Neural progenitor cell (in vitro differentiated cells): ENCODE measurements around the gene MATR3. TPM values are rescaled to one million over a fixed set of nuclear protein-coding genes. Genes with fewer than 3 reads are reported as not detected.

Experiments used
- DNase-seq: peaks from one replicate; pipeline ENCODE4 v3.0.0-alpha.2; 2016; ENCODE audit warnings: low spot score
- H2AFZ ChIP-seq: fragments of 200-600 bp; sonication (generic); replicated peaks from 2 replicates; pipeline ENCODE4 v1.6.1; 2016; ENCODE audit warnings: antibody characterized with exemption
- H3F3A ChIP-seq: fragments of 200-600 bp; sonication (generic); 2 replicates; pipeline ENCODE4 v1.6.1; 2016; ENCODE audit warnings: antibody characterized with exemption, low read depth
- H3K27ac ChIP-seq: fragments of 200-600 bp; sonication (generic); 2 replicates; pipeline ENCODE4 v1.5.1; 2016; ENCODE audit warnings: mild to moderate bottlenecking
- H3K27me3 ChIP-seq: fragments of 200-600 bp; sonication (generic); 2 replicates; pipeline ENCODE4 v1.6.1; 2016; ENCODE audit warnings: mild to moderate bottlenecking, moderate library complexity
- H3K36me3 ChIP-seq: fragments of 200-600 bp; sonication (generic); 2 replicates; pipeline ENCODE4 v1.5.1; 2016
- H3K4me1 ChIP-seq: fragments of 200-600 bp; sonication (generic); 2 replicates; pipeline ENCODE4 v1.6.1; 2016; ENCODE audit warnings: mixed run types
- H3K4me2 ChIP-seq: fragments of 200-600 bp; sonication (generic); 2 replicates; pipeline ENCODE4 v1.6.1; 2016
- H3K4me3 ChIP-seq: fragments of 200-600 bp; sonication (generic); 2 replicates; pipeline ENCODE4 v1.5.1; 2016
- H3K79me2 ChIP-seq: fragments of 200-600 bp; sonication (generic); 2 replicates; pipeline ENCODE4 v1.6.1; 2016; ENCODE audit warnings: low read depth
- H3K9ac ChIP-seq: fragments of 200-600 bp; sonication (generic); 2 replicates; pipeline ENCODE4 v1.6.1; 2016
- H3K9me3 ChIP-seq: fragments of 200-600 bp; sonication (generic); 2 replicates; pipeline ENCODE4 v1.5.1; 2016; ENCODE audit warnings: low read depth
- H4K20me1 ChIP-seq: fragments of 200-600 bp; sonication (generic); 2 replicates; pipeline ENCODE4 v1.6.1; 2016; ENCODE audit warnings: low read depth
- H3K27ac Mint-ChIP-seq: 3 replicates; pipeline ENCODE4 v1.8.0; 2021; ENCODE audit warnings: mixed read lengths
- H3K27me3 Mint-ChIP-seq: 2 replicates; pipeline ENCODE4 v1.8.0; 2022; ENCODE audit warnings: low read depth, mild to moderate bottlenecking, inconsistent platforms, moderate library complexity, mixed read lengths; ENCODE audit not compliant: insufficient read depth
- H3K36me3 Mint-ChIP-seq: 3 replicates; pipeline ENCODE4 v1.8.0; 2021; ENCODE audit warnings: mixed read lengths
- H3K4me1 Mint-ChIP-seq: 3 replicates; pipeline ENCODE4 v1.8.0; 2021; ENCODE audit warnings: mixed read lengths
- H3K4me3 Mint-ChIP-seq: 3 replicates; pipeline ENCODE4 v1.8.0; 2021; ENCODE audit warnings: mild to moderate bottlenecking, moderate library complexity, mixed read lengths
- H3K9me3 Mint-ChIP-seq: 3 replicates; pipeline ENCODE4 v1.8.0; 2020; ENCODE audit warnings: mixed read lengths
- EZH2 ChIP-seq: fragments of 200-600 bp; sonication (generic); IDR thresholded peaks from 2 replicates; pipeline ENCODE4 v1.6.1; 2017; ENCODE audit warnings: antibody characterized with exemption, mild to moderate bottlenecking, moderate library complexity
- EZH2phosphoT487 ChIP-seq: fragments of 200-600 bp; sonication (generic); IDR thresholded peaks from 2 replicates; pipeline ENCODE4 v1.6.1; 2017; ENCODE audit warnings: antibody characterized with exemption
- total RNA-seq: library from RNA; depleted of rRNA; stranded (reverse); fragments of >200 nt; gene quantifications from 2 replicates; pipeline ENCODE4 v1.2.3, GENCODE V29; 2015; ENCODE audit warnings: low replicate concordance
- TF ChIP-seq, protein P1 (sequence below): fragments of 200-600 bp; sonication (generic); IDR thresholded peaks from 2 replicates; pipeline ENCODE4 v1.5.1; 2017; ENCODE audit warnings: antibody characterized with exemption, mild to moderate bottlenecking

MATR3 gene
- total RNA-seq, 1 donor from 2014 or later, result 1,185 TPM

- H3K27ac Mint-ChIP-seq, result no peak overlapping the region
- peaks cover 15% of the 10 kb centered on the region for H3K36me3 Mint-ChIP-seq
- H3K79me2 ChIP-seq, result no peaks in the 10 kb centered on the region
- no peak overlapping the region for H3K4me3 ChIP-seq
- no peak overlapping the region for H2AFZ ChIP-seq
- peaks cover 7% of the 10 kb centered on the region for H3K27me3 Mint-ChIP-seq
- H3K27ac ChIP-seq, result no peak overlapping the region
- DNase-seq, result no peak
- peaks cover 16% of the 10 kb centered on the region for H3F3A ChIP-seq
- TF ChIP-seq EZH2phosphoT487 (no peak), EZH2 (no peak)
- TF ChIP-seq, protein P1, sequence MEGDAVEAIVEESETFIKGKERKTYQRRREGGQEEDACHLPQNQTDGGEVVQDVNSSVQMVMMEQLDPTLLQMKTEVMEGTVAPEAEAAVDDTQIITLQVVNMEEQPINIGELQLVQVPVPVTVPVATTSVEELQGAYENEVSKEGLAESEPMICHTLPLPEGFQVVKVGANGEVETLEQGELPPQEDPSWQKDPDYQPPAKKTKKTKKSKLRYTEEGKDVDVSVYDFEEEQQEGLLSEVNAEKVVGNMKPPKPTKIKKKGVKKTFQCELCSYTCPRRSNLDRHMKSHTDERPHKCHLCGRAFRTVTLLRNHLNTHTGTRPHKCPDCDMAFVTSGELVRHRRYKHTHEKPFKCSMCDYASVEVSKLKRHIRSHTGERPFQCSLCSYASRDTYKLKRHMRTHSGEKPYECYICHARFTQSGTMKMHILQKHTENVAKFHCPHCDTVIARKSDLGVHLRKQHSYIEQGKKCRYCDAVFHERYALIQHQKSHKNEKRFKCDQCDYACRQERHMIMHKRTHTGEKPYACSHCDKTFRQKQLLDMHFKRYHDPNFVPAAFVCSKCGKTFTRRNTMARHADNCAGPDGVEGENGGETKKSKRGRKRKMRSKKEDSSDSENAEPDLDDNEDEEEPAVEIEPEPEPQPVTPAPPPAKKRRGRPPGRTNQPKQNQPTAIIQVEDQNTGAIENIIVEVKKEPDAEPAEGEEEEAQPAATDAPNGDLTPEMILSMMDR, result no peak
- no peaks in the 10 kb centered on the region for H3K4me1 ChIP-seq
- no peak overlapping the region for H3K4me3 Mint-ChIP-seq
- no peaks in the 10 kb centered on the region for H3K36me3 ChIP-seq
- no peaks in the 10 kb centered on the region for H3K4me1 Mint-ChIP-seq
- H4K20me1 ChIP-seq, result peaks cover 7% of the 10 kb centered on the region
- H3K9me3 Mint-ChIP-seq, result no peaks in the 10 kb centered on the region
- H3K9ac ChIP-seq, result no peak overlapping the region
- no peaks in the 10 kb centered on the region for H3K27me3 ChIP-seq
- H3K4me2 ChIP-seq, result no peak overlapping the region
- H3K9me3 ChIP-seq, result no peaks in the 10 kb centered on the region
Measured at GRCh38 chr5:139374909-139375308, 81.4 kb downstream of the MATR3 start.

DNA sequence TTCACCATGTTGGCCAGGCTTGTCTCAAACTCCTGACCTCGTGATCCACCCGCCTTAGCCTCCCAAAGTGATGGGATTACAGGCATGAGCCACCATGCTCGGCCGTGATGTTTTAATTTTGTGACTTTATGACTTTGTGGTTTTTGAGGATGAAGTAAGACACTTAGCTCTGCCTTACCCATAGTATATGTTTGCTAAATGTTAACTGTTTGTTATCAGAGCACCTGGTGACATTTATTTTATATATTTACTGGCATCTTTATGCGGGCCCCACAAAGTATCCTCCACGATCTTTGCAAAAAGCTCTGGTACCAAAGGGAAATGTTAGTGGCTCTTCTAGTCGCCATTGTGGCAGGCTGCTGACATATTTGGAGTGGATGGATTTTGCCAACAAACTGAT is 82.8 kb downstream of the MATR3 start:
- TF ChIP-seq EZH2 (no peak), EZH2phosphoT487 (no peak)
- TF ChIP-seq, protein P1, result no peak
- H3F3A ChIP-seq, result peaks cover 5% of the 10 kb centered on the region
- Mint-ChIP-seq H3K36me3 (peaks cover 13% of the 10 kb centered on the region), H3K27ac (no peak overlapping the region), H3K4me3 (no peak overlapping the region), H3K27me3 (peaks cover 7% of the 10 kb centered on the region), H3K9me3 (no peaks in the 10 kb centered on the region), H3K4me1 (peaks cover 7% of the 10 kb centered on the region)
- H3K27me3 ChIP-seq, result no peaks in the 10 kb centered on the region
- H3K9me3 ChIP-seq, result no peaks in the 10 kb centered on the region
- no peak for DNase-seq
- H3K4me1 ChIP-seq, result no peaks in the 10 kb centered on the region
- no peak overlapping the region for H3K9ac ChIP-seq
- H3K4me2 ChIP-seq, result no peak overlapping the region
- H3K79me2 ChIP-seq, result no peaks in the 10 kb centered on the region
- H3K27ac ChIP-seq, result no peak overlapping the region
- peaks cover under 1% of the 10 kb centered on the region for H4K20me1 ChIP-seq
- H2AFZ ChIP-seq, result no peak overlapping the region
- no peaks in the 10 kb centered on the region for H3K36me3 ChIP-seq
- no peak overlapping the region for H3K4me3 ChIP-seq

DNA sequence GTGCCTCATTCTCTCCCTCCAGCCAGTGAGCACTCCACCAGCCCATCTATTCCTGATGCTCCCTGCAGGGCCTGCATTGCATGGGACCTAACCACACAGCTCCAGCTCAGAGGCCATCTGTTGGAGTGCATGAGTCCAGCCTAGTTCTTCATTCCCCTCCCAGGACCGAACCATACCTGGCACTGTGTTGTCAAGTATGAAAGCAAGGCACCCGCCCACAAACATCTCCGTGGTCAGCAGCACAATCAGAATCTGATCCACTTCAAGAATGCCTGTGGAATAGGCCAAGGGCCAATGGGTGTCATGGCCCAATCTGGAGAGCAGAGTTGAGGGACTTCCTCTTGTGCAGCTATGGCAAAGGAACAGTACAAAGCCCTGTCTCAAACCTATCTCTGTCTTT is 83.7 kb downstream of the MATR3 start:
- H2AFZ ChIP-seq, result no peak overlapping the region
- Mint-ChIP-seq H3K27me3 (peaks cover 7% of the 10 kb centered on the region), H3K4me1 (peaks cover 7% of the 10 kb centered on the region), H3K4me3 (no peak overlapping the region), H3K36me3 (peaks cover 8% of the 10 kb centered on the region), H3K27ac (peak overlapping the region; percentile 67), H3K9me3 (no peaks in the 10 kb centered on the region)
- no peaks in the 10 kb centered on the region for H3K79me2 ChIP-seq
- H3K4me3 ChIP-seq, result no peak overlapping the region
- TF ChIP-seq EZH2phosphoT487 (no peak), EZH2 (no peak)
- TF ChIP-seq, protein P1, result no peak
- no peaks in the 10 kb centered on the region for H3K4me1 ChIP-seq
- no peaks in the 10 kb centered on the region for H4K20me1 ChIP-seq
- no peaks in the 10 kb centered on the region for H3K9me3 ChIP-seq
- H3K4me2 ChIP-seq, result no peak overlapping the region
- H3K9ac ChIP-seq, result no peak overlapping the region
- no peaks in the 10 kb centered on the region for H3K27me3 ChIP-seq
- H3F3A ChIP-seq, result peaks cover 5% of the 10 kb centered on the region
- no peak for DNase-seq
- no peak overlapping the region for H3K27ac ChIP-seq
- no peaks in the 10 kb centered on the region for H3K36me3 ChIP-seq
